Measurements from ENCODE around the gene NDUFB4.

The NDUFB4 gene

DNA sequence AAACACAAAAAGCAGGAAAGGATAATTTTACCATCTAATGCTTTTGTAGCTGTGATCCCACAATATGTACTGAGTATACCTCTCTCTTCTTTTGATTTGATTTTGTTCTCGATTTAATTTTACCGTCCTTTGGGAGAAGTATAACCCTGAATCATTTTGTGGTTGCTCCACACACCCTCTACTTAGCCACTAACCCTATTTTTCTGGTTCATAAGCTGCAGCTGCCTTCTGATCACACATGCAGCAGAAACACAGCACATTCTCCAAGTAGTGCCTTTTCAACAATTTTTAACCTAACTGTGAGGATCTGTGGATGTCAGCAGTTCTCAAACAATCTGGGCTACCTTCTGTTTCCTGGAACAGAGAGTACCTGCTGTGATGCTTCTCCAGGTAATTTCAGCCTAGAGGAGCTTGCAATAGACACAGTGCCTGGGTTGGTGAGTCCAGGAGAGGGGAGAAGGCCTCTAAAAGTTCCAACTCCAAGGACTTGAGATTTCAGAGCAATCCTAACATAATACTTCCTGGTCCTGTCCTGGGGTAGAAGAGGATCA is 45.6 kb downstream of the NDUFB4 start:
- DNase-seq: no peak

- no peak for DNase-seq
Measured at GRCh38 chr3:120642368-120642948, 46.3 kb downstream of the NDUFB4 start.

DNA sequence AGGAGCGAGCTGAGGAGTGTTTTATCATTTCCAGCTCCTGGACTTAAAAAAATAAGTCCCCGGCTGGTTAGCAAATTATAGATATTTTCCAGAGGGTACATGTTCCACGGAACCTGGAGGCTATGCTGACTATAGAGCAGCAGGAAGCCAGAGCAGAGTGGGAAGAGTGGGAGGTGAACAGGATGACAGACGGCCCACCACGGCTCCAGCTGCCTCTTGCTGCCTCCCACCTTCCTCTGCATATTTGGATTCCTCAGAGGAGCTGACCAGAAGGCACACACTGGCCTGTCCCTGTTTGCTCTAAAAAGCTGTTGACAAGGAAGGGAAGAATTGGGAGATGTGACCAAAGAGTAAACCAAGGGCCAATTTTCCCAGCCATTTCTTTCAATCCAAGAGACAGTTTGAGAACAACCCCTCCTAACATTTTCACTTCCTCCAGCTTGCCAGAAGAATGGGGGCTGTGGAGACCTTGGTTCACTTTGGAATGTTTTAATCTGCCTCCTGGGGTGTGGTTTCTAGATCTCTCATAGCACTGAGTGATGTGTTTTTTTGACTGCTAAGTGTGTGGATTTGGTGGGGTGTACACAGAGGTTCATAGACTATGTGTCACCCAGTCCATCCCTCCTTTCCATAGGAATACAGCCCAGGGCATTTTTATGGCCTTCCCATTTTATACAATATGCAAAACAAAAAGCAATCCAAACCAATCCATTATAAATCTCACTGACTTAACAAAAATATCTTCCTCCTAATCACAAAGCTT is 49.1 kb downstream of the NDUFB4 start:
- DNase-seq: no peak

DNA sequence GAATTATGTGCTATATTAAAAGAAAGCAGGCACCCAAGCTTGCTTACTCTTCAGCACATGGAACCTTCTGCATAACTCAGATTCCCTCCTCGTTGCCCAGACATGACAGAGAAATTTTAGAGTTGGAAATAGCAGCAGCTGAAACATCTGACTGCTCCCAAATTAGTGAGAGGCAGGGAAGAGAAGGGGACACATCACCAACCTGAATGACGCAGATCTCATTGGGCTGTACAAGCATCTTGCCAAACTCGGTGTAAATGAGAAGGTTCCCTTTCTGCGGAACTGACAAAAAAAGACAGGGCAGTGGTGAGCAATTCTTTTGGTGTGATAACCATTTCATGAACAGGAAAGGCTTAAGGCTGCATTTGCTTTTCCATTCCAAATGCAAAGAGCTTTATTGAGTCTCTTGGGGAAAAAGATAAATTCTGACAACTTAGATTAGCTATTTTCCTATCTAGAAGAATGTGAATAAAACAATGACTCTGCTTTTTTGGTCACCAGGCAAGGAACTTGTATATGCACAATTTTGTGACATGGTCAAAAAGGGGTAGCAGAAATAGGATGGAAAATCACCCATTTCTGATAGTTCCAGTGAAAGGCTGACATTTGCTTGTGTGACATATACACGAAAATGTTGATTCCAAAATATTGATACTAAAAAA is 50.8 kb downstream of the NDUFB4 start:
- no peak for DNase-seq

DNA sequence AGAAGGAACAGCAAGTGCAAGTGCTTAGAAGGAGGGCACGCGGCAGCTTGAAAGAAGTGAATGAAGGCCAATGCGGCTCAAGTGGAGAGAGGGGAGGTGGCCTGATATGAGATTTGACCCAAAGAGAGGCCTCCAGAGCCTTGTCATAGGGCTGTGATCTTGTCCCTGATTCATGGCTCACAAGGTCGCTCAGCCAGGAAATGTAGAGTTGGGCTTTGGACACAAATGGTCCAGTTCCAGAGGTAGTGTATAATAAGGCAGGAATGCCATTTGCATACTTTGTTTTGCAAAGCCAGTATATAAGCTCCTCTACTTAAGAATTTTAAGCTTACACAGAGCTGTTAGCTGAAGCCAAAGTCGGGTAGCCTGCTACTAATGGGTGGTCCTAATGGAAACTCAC is 52.2 kb downstream of the NDUFB4 start:
- no peak for DNase-seq

- no peak for DNase-seq
Measured at GRCh38 chr3:120649830-120650233, 53.7 kb downstream of the NDUFB4 start.

DNA sequence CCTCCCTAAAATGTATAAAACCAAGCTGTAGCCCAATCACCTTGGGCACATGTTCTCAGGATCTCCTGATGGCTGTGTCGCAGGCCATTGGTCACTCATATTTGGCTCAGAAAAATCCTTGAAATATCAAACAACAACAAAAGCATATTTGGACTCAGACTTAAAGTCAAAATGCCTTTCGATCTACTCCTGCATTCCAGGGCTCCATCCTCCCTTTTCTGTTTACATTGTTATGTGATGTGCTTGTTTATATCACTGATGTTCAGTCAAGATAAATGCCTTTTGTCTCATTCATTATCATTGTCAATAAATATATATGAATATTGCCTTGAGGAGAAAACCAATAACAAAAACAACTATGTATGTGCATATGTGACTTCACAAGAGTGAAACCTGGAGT is 54.2 kb downstream of the NDUFB4 start:
- DNase-seq: no peak
